Right lobe of liver (tissue), 6 donors: Measurements from ENCODE around the gene POTEJ. TPM values are rescaled to one million over a fixed set of nuclear protein-coding genes. Genes with fewer than 3 reads are reported as not detected.
"Not testable (repeated sequence)": the region's sequence is repeated elsewhere in the genome, so short reads cannot be mapped to it uniquely, and the experiment has no call there.

ENCODE experiments used
- ATAC-seq, 4 donors: fragments of 200-7000 bp; cut with Tn5 transposase; one replicate each; pipeline ENCODE4 v1.9.1; 2020; ENCODE audit warnings: mild to moderate bottlenecking in 4 of 4, moderate library complexity in 4 of 4
- DNase-seq, 3 donors: peaks; one replicate each; pipeline ENCODE4 v3.0.0-alpha.2; 2020
- H3K27ac ChIP-seq, 3 donors: fragments of 200-600 bp; one replicate each; pipeline ENCODE4 v1.8.0; 2022
- H3K27me3 ChIP-seq, 2 donors: fragments of 200-600 bp; one replicate each; pipeline ENCODE4 v1.8.0; 2022
- H3K36me3 ChIP-seq, 4 donors: fragments of 200-600 bp; sonication (generic) in 1 of 4; one replicate each; pipeline versions ENCODE4 v1.5.1 to v1.8.0; 2017 to 2022; ENCODE audit warnings: control low read depth in 1 of 4
- H3K4me1 ChIP-seq, 4 donors: fragments of 200-600 bp; sonication (generic) in 1 of 4; one replicate each; pipeline versions ENCODE4 v1.5.1 to v1.8.0; 2017 to 2022; ENCODE audit warnings: control low read depth in 1 of 4
- H3K4me3 ChIP-seq, 3 donors: fragments of 200-600 bp; one replicate each; pipeline ENCODE4 v1.8.0; 2022
- H3K9me3 ChIP-seq, 4 donors: fragments of 200-600 bp; sonication (generic) in 1 of 4; one replicate each; pipeline versions ENCODE4 v1.5.1 to v1.8.0; 2017 to 2022; ENCODE audit warnings: control low read depth in 1 of 4
- WGBS: methylation state at CpG from one replicate; pipeline ENCODE4 v1.1.6; 2018; ENCODE audit warnings: low coverage, low lambda C conversion rate; ENCODE audit not compliant: insufficient coverage; ENCODE audit errors: missing lambda C conversion rate; 5-methylcytosine and 5-hydroxymethylcytosine counted together
- intact Hi-C, 2 donors: fragments of 100-400 bp; cut with DNase I; formaldehyde crosslinking; loops; one replicate each; pipeline versions ENCODE4 v1.11.2 to v1.14.1; 2022
- small RNA-seq, 2 experiments: library from RNA; depleted of rRNA; stranded (forward); fragments of <200 nt; gene quantifications; one replicate each; pipeline ENCODE3, GENCODE V24; 2016
- total RNA-seq, 6 experiments: library from RNA; depleted of rRNA in 2 of 6; stranded (reverse); fragments of >200 nt in 2 of 6; fragmentation: NEBNext Ultra II Directional in 3 of 6; extraction: Animal tissue kit (Norgen Biotek cat#: 25700) in 3 of 6; gene quantifications; one replicate each; pipeline versions ENCODE4 v1.1.0 to v1.2.4, GENCODE V29; 2016 to 2023
- TF ChIP-seq, protein P1 (sequence below), 4 donors: fragments of 200-600 bp in 3 of 4; fragments of 450-650 bp in 1 of 4; IDR thresholded peaks; one replicate each; pipeline versions ENCODE4 v1.5.1 to v1.8.0; 2016 to 2022; ENCODE audit warnings: antibody characterized with exemption in 4 of 4, mild to moderate bottlenecking in 2 of 4
- donor health status: DM: no; HTN: yes; CAD: no.
- donor health status: DM: no; HTN: no; CAD: no.
- donor health status: DM: no; HTN: no; CAD: no.
- donor health status: DM: no; HTN: yes; CAD: no.
- donor health status: DM: no; HTN: yes; CAD: no.

POTEJ gene
- total RNA-seq, 6 experiments from 2014 or later, result not detected

DNA sequence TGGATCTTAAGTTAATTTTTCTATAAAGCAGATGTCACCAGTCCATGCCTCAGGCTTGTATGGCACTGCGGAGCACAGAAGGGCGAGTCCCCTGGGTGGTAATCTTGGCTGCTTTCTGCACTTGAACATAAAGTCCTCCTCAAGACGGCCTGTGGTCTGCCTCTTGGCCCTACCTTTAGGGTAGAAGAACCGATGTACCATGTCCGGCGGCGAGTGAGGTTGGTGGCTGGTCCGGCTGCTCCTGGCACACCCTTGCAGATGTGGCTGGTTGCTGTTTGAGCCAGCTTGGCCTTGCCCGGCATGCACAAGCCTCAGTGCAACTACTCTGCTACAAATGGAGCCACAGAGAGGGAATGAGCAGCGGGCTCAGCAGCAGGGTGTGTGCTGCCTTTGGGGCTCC is 56.3 kb downstream of the POTEJ start:
- DNase-seq, H3K27ac ChIP-seq, H3K27me3 ChIP-seq, H3K9me3 ChIP-seq, intact Hi-C loops, H3K4me1 ChIP-seq, H3K4me3 ChIP-seq, H3K36me3 ChIP-seq, ATAC-seq: not testable (repeated sequence)
- WGBS, result no CpG with 5 or more reads among the region's 10 CpGs

DNA sequence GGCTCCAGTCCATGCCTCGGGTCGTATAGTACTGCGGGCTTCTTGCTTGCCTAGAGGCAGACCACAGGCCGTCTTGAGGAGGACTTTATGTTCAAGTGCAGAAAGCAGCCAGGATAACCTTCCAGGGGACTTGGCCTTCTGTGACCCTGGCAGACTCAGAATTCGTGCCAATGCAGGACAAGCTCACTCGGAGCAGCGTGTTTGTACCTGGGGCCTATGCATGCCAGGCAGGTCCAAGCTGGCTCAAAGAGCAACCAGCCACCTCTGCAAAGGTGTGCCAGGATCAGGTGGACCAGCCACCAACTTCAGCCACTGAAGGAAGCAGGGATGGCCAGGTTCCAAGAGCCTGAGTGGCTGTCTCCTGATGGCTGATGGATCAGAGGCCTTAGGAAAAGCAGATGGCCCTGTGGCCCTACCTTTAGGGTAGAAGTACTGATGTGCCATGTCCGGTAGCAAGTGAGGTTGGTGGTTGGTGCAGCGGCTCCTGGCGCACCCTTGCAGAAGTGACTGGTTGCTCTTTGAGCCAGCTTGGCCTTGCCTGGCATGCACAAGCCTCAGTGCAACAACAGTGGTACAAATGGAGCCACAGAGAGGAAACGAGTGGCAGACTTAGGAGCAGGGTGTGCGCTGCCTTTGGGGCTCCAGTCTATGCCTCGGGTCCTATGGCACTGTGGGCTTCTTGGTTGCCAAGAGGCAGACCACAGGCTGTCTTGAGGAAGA is 58.9 kb downstream of the POTEJ start:
- H3K9me3 ChIP-seq, H3K4me3 ChIP-seq, ATAC-seq, H3K27me3 ChIP-seq, H3K36me3 ChIP-seq, DNase-seq, H3K4me1 ChIP-seq, H3K27ac ChIP-seq, intact Hi-C loops: not testable (repeated sequence)
- WGBS, result no CpG with 5 or more reads among the region's 13 CpGs

DNA sequence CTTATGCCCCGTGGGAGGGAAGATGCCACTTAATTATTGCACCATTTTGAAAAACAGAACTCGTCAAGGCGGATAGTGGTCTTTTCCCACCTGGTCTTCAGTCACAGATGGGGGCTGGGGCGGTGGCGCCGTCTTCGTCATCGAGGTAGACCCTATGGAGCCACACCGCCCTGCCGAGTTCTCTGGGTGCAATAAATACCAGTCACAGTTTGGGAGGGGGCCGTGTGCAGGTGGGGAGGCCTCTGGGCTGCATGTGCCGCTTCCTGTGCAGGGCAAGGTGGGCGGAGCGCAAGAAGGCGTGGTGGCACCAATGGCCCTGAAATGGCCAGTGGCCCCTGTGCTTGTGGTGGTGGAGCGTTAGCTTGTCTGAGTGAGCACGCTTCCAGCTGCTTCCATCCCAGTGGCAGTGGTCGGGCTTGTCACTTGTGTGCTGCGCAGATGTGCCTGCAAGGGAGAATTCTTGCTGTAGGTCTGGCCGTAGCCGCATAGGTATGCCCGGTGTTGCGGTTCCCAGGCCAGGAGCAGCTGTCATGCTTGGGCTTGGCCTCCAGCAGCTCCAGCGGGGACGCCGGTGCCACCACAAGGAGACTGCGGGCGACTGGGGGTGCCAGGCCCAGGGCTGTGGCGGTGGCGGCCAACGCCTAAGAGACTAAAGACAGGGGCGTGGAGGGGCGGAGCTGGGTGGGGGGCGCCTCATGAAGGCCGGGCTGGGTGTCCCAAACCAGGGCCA is 81.0 kb downstream of the POTEJ start:
- H3K27ac ChIP-seq, H3K9me3 ChIP-seq, H3K36me3 ChIP-seq, H3K4me1 ChIP-seq, DNase-seq, H3K4me3 ChIP-seq, intact Hi-C loops, H3K27me3 ChIP-seq: not testable (repeated sequence)
- WGBS, result no CpG with 5 or more reads among the region's 35 CpGs
- ATAC-seq, result peak in 3 of 4 donors; percentile 34 to 56 (median 39)

DNA sequence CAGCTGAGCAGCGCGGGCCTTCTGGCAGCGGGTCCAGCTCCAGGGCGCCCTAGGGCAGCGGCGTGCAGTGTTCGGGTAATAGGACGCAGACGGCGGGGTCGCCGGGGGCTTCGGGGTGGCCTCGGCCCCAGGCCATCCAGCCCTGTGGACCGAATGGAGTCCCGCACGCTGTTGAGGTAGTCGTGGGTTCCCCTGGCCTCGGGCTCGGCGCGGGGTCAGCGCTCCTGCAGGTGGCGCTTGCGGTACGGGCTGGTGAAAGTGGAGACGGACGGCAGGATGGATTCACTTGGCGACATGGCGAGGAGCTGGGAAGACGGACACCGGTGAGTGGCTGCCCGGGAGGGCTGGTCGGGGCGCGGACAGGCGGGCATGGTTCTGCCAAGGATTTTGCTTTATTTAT is 82.2 kb downstream of the POTEJ start:
- H3K27me3 ChIP-seq, H3K36me3 ChIP-seq, H3K4me1 ChIP-seq, H3K9me3 ChIP-seq, intact Hi-C loops, H3K27ac ChIP-seq, H3K4me3 ChIP-seq: not testable (repeated sequence)
- TF ChIP-seq, protein P1, sequence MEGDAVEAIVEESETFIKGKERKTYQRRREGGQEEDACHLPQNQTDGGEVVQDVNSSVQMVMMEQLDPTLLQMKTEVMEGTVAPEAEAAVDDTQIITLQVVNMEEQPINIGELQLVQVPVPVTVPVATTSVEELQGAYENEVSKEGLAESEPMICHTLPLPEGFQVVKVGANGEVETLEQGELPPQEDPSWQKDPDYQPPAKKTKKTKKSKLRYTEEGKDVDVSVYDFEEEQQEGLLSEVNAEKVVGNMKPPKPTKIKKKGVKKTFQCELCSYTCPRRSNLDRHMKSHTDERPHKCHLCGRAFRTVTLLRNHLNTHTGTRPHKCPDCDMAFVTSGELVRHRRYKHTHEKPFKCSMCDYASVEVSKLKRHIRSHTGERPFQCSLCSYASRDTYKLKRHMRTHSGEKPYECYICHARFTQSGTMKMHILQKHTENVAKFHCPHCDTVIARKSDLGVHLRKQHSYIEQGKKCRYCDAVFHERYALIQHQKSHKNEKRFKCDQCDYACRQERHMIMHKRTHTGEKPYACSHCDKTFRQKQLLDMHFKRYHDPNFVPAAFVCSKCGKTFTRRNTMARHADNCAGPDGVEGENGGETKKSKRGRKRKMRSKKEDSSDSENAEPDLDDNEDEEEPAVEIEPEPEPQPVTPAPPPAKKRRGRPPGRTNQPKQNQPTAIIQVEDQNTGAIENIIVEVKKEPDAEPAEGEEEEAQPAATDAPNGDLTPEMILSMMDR (IDR thresholded peaks at IDR 0.05), result peak in 1 of 4 donors; percentile 20
- ATAC-seq, result peak; percentile 49 to 75 (median 56)
- DNase-seq, result peak in 2 of 3 donors; percentile 19 to 56
- 5% methylated on average over 23 of the region's 37 CpGs for WGBS

DNA sequence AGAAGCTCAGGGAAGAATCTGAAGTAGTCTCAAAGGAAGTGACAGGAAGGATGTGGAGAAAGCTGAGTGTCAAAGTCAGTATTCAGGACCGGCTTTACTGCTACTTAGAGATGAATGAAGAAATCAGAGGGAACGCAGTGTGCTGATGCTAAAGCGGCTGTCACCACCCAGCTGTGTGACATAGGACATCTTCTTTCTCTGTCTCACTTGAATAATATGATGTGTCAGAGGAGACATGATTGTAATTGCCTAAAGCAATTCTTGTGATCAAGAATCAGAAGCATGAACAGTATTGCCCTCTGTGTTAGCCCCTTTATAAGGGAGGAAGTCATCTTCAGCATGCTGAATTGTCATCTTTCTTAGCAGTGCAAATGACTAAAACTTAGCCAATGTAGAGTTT is 92.0 kb downstream of the POTEJ start:
- H3K27me3 ChIP-seq, H3K4me3 ChIP-seq, H3K36me3 ChIP-seq, DNase-seq, H3K9me3 ChIP-seq, ATAC-seq, H3K4me1 ChIP-seq, H3K27ac ChIP-seq, intact Hi-C loops: not testable (repeated sequence)
- WGBS, result 50% methylated on average over 3 of the region's 3 CpGs

Small RNA genes within 50 kb of the gene (small RNA-seq; reads per million reads assigned to genes)
- 0 reads per million in 2 experiments for gene RF00017
- gene RNU6-848P, result 0 reads per million in 2 experiments

Other genes starting within 250 kb of the POTEJ start
- not detected for gene POTEI, start 102.1 kb upstream of the POTEJ start, total RNA-seq
- not detected for gene CFC1B, start 90.2 kb upstream of the POTEJ start, total RNA-seq
- gene CFC1, start 11.9 kb upstream of the POTEJ start, total RNA-seq, result not detected
- gene GPR148, start 117.6 kb downstream of the POTEJ start, total RNA-seq, result not detected
- gene AMER3, start 144.1 kb downstream of the POTEJ start, total RNA-seq, result not detected
- gene ARHGEF4, start 225.5 kb downstream of the POTEJ start, total RNA-seq, result 1 to 10 TPM in 1 of 6 experiments, under 1 TPM in 3, not detected in 2; 0.44 to 6.7 (median 0.67) TPM